H1 (cell line): Measurements from ENCODE around the gene BBS1. TPM values are rescaled to one million over a fixed set of nuclear protein-coding genes. Genes with fewer than 3 reads are reported as not detected.

Source experiments
- polyA plus RNA-seq, 7 experiments: library from polyadenylated mRNA; depleted of rRNA in 3 of 7; stranded (reverse) in 5 of 7; unstranded in 2 of 7; fragments of >200 nt in 5 of 7; fragments of 200-250 nt in 2 of 7; gene quantifications; 1 replicate in 5 of 7; 2 replicates in 1 of 7; 4 replicates in 1 of 7; pipeline versions ENCODE4 v1.2.1 to v1.2.3, GENCODE V29; 2011 to 2013; ENCODE audit warnings: missing spikeins in 2 of 7, mixed read lengths in 2 of 7
- total RNA-seq: library from RNA; stranded (reverse); fragmentation: NEBNext Ultra II Directional; extraction: Animal tissue kit (Norgen Biotek cat#: 25700); gene quantifications from 2 replicates; pipeline ENCODE4 v1.2.1, GENCODE V29; 2021
- TF ChIP-seq, protein P1 (sequence below): fragments of 300-600 bp; sonication (generic); IDR thresholded peaks from 2 replicates; pipeline ENCODE4 v1.7.1; 2012; ENCODE audit warnings: low read length, moderate library complexity, mild to moderate bottlenecking, inconsistent platforms; ENCODE audit not compliant: insufficient replicate concordance

BBS1 gene
- total and polyA plus RNA-seq, 2 of the 8 experiments (the other 6 are each of a cell fraction or from before 2014, with no cell fraction given), result 19.1 to 19.5 TPM

DNA sequence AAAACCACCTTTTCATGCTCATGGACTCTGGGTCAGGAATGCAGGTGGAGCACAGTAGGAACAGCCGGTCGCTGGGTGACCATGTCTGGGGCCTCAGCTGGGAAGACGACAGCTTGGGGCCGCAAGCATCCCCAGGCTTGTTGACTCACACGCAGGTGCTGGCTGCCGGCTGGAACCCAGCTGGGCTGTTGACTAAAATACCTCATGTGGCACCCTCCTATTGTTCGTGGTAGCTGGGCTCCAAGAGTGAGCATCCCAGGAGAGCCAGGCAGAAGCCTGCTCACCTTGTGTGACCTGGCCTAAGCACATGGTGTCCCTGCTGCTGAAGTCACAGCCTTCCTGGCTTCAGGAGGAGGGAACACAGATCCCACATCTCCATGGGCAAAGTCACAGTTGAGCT is 20.8 kb upstream of the BBS1 start (continued):
- TF ChIP-seq, protein P1, sequence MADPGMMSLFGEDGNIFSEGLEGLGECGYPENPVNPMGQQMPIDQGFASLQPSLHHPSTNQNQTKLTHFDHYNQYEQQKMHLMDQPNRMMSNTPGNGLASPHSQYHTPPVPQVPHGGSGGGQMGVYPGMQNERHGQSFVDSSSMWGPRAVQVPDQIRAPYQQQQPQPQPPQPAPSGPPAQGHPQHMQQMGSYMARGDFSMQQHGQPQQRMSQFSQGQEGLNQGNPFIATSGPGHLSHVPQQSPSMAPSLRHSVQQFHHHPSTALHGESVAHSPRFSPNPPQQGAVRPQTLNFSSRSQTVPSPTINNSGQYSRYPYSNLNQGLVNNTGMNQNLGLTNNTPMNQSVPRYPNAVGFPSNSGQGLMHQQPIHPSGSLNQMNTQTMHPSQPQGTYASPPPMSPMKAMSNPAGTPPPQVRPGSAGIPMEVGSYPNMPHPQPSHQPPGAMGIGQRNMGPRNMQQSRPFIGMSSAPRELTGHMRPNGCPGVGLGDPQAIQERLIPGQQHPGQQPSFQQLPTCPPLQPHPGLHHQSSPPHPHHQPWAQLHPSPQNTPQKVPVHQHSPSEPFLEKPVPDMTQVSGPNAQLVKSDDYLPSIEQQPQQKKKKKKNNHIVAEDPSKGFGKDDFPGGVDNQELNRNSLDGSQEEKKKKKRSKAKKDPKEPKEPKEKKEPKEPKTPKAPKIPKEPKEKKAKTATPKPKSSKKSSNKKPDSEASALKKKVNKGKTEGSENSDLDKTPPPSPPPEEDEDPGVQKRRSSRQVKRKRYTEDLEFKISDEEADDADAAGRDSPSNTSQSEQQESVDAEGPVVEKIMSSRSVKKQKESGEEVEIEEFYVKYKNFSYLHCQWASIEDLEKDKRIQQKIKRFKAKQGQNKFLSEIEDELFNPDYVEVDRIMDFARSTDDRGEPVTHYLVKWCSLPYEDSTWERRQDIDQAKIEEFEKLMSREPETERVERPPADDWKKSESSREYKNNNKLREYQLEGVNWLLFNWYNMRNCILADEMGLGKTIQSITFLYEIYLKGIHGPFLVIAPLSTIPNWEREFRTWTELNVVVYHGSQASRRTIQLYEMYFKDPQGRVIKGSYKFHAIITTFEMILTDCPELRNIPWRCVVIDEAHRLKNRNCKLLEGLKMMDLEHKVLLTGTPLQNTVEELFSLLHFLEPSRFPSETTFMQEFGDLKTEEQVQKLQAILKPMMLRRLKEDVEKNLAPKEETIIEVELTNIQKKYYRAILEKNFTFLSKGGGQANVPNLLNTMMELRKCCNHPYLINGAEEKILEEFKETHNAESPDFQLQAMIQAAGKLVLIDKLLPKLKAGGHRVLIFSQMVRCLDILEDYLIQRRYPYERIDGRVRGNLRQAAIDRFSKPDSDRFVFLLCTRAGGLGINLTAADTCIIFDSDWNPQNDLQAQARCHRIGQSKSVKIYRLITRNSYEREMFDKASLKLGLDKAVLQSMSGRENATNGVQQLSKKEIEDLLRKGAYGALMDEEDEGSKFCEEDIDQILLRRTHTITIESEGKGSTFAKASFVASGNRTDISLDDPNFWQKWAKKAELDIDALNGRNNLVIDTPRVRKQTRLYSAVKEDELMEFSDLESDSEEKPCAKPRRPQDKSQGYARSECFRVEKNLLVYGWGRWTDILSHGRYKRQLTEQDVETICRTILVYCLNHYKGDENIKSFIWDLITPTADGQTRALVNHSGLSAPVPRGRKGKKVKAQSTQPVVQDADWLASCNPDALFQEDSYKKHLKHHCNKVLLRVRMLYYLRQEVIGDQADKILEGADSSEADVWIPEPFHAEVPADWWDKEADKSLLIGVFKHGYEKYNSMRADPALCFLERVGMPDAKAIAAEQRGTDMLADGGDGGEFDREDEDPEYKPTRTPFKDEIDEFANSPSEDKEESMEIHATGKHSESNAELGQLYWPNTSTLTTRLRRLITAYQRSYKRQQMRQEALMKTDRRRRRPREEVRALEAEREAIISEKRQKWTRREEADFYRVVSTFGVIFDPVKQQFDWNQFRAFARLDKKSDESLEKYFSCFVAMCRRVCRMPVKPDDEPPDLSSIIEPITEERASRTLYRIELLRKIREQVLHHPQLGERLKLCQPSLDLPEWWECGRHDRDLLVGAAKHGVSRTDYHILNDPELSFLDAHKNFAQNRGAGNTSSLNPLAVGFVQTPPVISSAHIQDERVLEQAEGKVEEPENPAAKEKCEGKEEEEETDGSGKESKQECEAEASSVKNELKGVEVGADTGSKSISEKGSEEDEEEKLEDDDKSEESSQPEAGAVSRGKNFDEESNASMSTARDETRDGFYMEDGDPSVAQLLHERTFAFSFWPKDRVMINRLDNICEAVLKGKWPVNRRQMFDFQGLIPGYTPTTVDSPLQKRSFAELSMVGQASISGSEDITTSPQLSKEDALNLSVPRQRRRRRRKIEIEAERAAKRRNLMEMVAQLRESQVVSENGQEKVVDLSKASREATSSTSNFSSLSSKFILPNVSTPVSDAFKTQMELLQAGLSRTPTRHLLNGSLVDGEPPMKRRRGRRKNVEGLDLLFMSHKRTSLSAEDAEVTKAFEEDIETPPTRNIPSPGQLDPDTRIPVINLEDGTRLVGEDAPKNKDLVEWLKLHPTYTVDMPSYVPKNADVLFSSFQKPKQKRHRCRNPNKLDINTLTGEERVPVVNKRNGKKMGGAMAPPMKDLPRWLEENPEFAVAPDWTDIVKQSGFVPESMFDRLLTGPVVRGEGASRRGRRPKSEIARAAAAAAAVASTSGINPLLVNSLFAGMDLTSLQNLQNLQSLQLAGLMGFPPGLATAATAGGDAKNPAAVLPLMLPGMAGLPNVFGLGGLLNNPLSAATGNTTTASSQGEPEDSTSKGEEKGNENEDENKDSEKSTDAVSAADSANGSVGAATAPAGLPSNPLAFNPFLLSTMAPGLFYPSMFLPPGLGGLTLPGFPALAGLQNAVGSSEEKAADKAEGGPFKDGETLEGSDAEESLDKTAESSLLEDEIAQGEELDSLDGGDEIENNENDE, result no peak
- TF ChIP-seq, all 59 proteins: peak for 0
